ENCODE measurements around the gene INTS11. TPM values are rescaled to one million over a fixed set of nuclear protein-coding genes. Genes with fewer than 3 reads are reported as not detected.

Gene INTS11
- total RNA-seq, result 56.2 and 67.3 TPM in 2 replicates

GRCh38 chr1:1324524-1325287 lies at the start of gene INTS11, which contains the start of gene CPTP:
Gene INTS11 (minus strand): TSS chr1:1324660. CDS start chr1:1324608, 52 bp downstream.
Gene CPTP (plus strand): TSS chr1:1324802. CDS start chr1:1326911, 2,109 bp downstream.

GRCh38 chr1:1358433-1359271 lies 34.2 kb upstream of the INTS11 start, which contains the start of gene MXRA8:
Gene MXRA8 (minus strand): TSS chr1:1358555. CDS start chr1:1358504, 51 bp downstream.

DNA sequence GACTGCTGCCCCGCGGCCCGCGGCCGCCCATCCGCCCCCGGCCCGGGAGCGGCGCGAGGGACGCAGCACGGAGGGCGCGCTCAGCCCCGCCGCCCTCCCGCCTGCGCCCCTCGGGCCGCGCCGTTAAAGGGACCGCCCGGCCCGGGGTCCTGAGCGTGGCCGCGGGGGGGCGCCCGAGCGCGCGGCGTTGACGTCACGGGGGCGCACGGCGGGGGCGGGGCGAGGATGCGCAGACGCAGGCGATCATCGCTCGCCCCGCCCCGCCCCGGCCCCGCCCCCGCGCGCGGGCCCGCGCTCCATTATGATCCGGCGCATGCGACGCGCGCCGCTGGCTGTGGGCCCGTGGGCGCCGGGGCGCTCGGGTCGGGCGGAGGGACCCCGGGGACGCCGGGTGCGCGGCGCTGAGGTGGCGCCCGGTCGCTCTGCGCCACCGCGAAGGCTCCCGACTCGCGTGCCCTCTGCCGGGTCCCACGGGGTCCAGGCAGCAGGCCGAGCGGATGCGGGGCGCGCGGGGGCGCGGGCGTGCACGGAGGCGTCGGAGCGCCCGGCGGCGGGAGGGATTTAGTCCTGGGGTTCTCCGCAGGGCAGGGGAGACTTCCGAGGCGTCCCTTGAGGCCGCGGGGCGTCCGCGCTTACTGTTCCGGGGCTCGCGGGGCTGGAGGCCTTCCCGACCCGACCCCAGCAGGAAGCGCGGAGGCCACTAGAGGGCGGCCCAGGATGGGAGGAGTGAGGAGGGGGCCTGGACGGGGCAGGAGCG lies 25.0 kb upstream of the INTS11 start, which contains the start of gene DVL1:
Gene DVL1, minus strand, starts transcription at position 163 of the 757 bp plus-strand sequence. CDS start 353 bp downstream, outside the sequence.

GRCh38 chr1:1331068-1331965 lies 6.9 kb upstream of the INTS11 start, which contains the start of gene TAS1R3:
Gene TAS1R3 (plus strand): TSS chr1:1331280. CDS start chr1:1331346, 66 bp downstream.

GRCh38 chr1:1307923-1308755 lies 16.3 kb downstream of the INTS11 start, which contains the start of the genes ACAP3 and PUSL1:
Gene ACAP3 (minus strand): TSS chr1:1307930. CDS start chr1:1307815, 115 bp downstream.
Gene PUSL1 (plus strand): TSS chr1:1308597. CDS start chr1:1308644, 47 bp downstream.

DNA sequence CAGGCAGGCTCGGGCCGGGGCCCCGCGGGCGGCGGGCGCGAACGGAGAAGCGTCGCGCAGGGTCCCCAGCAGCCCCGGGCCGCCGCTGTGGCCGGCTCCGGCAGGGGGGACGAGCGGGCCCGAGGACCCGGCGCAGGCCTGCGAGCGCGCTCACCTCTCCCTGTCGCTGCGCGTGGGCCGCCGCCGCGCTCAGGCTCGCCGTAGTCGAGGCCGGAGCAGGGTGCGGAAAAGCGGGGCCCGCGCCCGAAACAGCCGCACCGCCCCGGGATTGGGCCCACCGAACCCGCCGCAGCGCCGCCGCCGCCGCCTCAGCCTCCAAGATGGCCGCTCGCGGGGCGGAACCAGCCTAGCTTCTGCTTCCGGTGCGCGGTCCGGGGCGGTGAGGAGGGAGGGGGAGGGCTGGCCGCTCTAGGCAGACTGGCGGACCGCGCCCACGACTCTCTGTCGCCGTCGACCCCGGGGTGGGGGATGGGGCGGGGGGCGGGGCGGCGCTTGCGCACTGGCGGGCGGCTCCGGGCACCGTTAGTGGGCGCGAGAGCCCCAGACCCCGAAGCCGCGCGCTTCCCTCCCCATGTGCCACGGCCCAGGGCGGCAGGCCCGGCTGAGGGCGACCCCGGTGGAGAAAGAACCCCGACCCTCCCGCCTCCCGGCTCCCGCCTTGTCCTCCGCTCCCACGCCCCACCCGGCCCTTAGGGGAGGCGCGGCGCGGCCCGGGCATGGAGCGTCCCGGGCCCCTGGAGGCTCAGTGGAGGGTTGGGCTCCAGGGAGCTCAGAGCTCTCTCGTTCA lies 50.8 kb downstream of the INTS11 start, which contains the start of gene UBE2J2:
Gene UBE2J2, minus strand, starts transcription at position 343 of the 787 bp plus-strand sequence. CDS start 5,862 bp downstream, outside the sequence.

Other genes starting within 250 kb of the INTS11 start
- gene C1orf159, start 208.6 kb downstream of the INTS11 start, total RNA-seq, result 6.2 and 10.2 TPM in 2 replicates
- 0.12 TPM in 1 of 2 replicates, not detected in the other for gene TTLL10, start 150.8 kb downstream of the INTS11 start, total RNA-seq
- gene TNFRSF18, start 118.1 kb downstream of the INTS11 start, total RNA-seq, result 0.12 TPM in 1 of 2 replicates, not detected in the other
- gene TNFRSF4, start 110.5 kb downstream of the INTS11 start, total RNA-seq, result 0.12 TPM in 1 of 2 replicates, not detected in the other
- gene SDF4, start 92.7 kb downstream of the INTS11 start, total RNA-seq, result 100 and 158 TPM in 2 replicates
- 32.0 and 35.1 TPM in 2 replicates for gene B3GALT6, start 92.4 kb downstream of the INTS11 start, total RNA-seq
- 1.1 and 2.0 TPM in 2 replicates for gene C1QTNF12, start 77.9 kb downstream of the INTS11 start, total RNA-seq
- 37.2 and 51.7 TPM in 2 replicates for gene UBE2J2, start 50.8 kb downstream of the INTS11 start, total RNA-seq
- gene SCNN1D, start 44.2 kb downstream of the INTS11 start, total RNA-seq, result 0.89 and 1.7 TPM in 2 replicates
- gene ACAP3, start 16.7 kb downstream of the INTS11 start, total RNA-seq, result 38.2 and 64.0 TPM in 2 replicates
- gene PUSL1, start 16.1 kb downstream of the INTS11 start, total RNA-seq, result 15.0 and 24.8 TPM in 2 replicates
- 10.3 and 10.5 TPM in 2 replicates for gene CPTP, start 142 bp upstream of the INTS11 start, total RNA-seq
- 0.11 and 0.12 TPM in 2 replicates for gene TAS1R3, start 6.6 kb upstream of the INTS11 start, total RNA-seq
- 133 and 150 TPM in 2 replicates for gene DVL1, start 24.8 kb upstream of the INTS11 start, total RNA-seq
- 203 and 230 TPM in 2 replicates for gene MXRA8, start 33.9 kb upstream of the INTS11 start, total RNA-seq
- 94.9 and 118 TPM in 2 replicates for gene AURKAIP1, start 50.5 kb upstream of the INTS11 start, total RNA-seq
- 125 and 147 TPM in 2 replicates for gene CCNL2, start 74.7 kb upstream of the INTS11 start, total RNA-seq
- gene MRPL20, start 82.6 kb upstream of the INTS11 start, total RNA-seq, result 72.1 and 100 TPM in 2 replicates
- 0.77 and 0.87 TPM in 2 replicates for gene ANKRD65, start 96.6 kb upstream of the INTS11 start, total RNA-seq
- 3.2 and 5.1 TPM in 2 replicates for gene VWA1, start 111.0 kb upstream of the INTS11 start, total RNA-seq
- 0.50 TPM in 1 of 2 replicates, not detected in the other for gene ATAD3C, start 125.0 kb upstream of the INTS11 start, total RNA-seq
- gene ATAD3B, start 147.1 kb upstream of the INTS11 start, total RNA-seq, result 16.9 and 35.3 TPM in 2 replicates
- 33.6 and 79.5 TPM in 2 replicates for gene ATAD3A, start 187.5 kb upstream of the INTS11 start, total RNA-seq
- gene TMEM240, start 216.0 kb upstream of the INTS11 start, total RNA-seq, result 3.3 and 7.2 TPM in 2 replicates